Mesendoderm (in vitro differentiated cells): ENCODE data around the gene ZFPM1.
A peak's percentile ranks its signal among the peaks of the same experiment; 100 is the strongest.

ENCODE experiments used
- DNase-seq: peaks from one replicate; pipeline ENCODE4 v3.0.0; 2013
- H2AK5ac ChIP-seq: 2 replicates; pipeline ENCODE4 v1.6.1; 2013; ENCODE audit warnings: low read length, inconsistent platforms
- H2BK120ac ChIP-seq: 2 replicates; pipeline ENCODE4 v1.6.1; 2013; ENCODE audit warnings: low read depth, mild to moderate bottlenecking, low read length, moderate library complexity, mixed read lengths
- H2BK15ac ChIP-seq: replicated peaks from 2 replicates; pipeline ENCODE4 v1.6.1; 2013; ENCODE audit warnings: low read depth, mild to moderate bottlenecking, moderate library complexity
- H2BK5ac ChIP-seq: 2 replicates; pipeline ENCODE4 v1.6.1; 2013; ENCODE audit warnings: low read length, inconsistent platforms
- H3K18ac ChIP-seq: 2 replicates; pipeline ENCODE4 v1.6.1; 2013; ENCODE audit warnings: mild to moderate bottlenecking, low read length, mixed read lengths
- H3K23ac ChIP-seq: one replicate; pipeline ENCODE4 v1.6.1; 2013; ENCODE audit warnings: low read length
- H3K27ac ChIP-seq: 2 replicates; pipeline ENCODE4 v1.5.1; 2013; ENCODE audit warnings: low read depth, mild to moderate bottlenecking, inconsistent platforms, low read length, moderate library complexity
- H3K27me3 ChIP-seq: 2 replicates; pipeline ENCODE4 v1.6.1; 2013; ENCODE audit warnings: low read length, control low read depth, mild to moderate bottlenecking, inconsistent platforms; ENCODE audit not compliant: insufficient read depth, poor library complexity
- H3K36me3 ChIP-seq: 2 replicates; pipeline ENCODE4 v1.6.1; 2013; ENCODE audit warnings: low read length, inconsistent platforms; ENCODE audit not compliant: control insufficient read depth, insufficient read depth
- H3K4ac ChIP-seq: one replicate; pipeline ENCODE4 v1.6.1; 2013; ENCODE audit warnings: low read depth, mild to moderate bottlenecking, low read length, moderate library complexity
- H3K4me1 ChIP-seq: 2 replicates; pipeline ENCODE4 v1.6.1; 2013; ENCODE audit warnings: low read depth, low read length, inconsistent platforms; ENCODE audit not compliant: control insufficient read depth
- H3K4me2 ChIP-seq: 2 replicates; pipeline ENCODE4 v1.6.1; 2013; ENCODE audit warnings: low read length
- H3K4me3 ChIP-seq: 2 replicates; pipeline ENCODE4 v1.5.1; 2013; ENCODE audit warnings: mild to moderate bottlenecking, low read length
- H3K56ac ChIP-seq: one replicate; pipeline ENCODE4 v1.6.1; 2013; ENCODE audit warnings: low read length
- H3K79me1 ChIP-seq: 2 replicates; pipeline ENCODE4 v1.6.1; 2013; ENCODE audit warnings: low read length, inconsistent platforms
- H3K79me2 ChIP-seq: 2 replicates; pipeline ENCODE4 v1.6.1; 2013; ENCODE audit warnings: mild to moderate bottlenecking, low read length; ENCODE audit not compliant: control insufficient read depth, insufficient read depth
- H3K9ac ChIP-seq: 2 replicates; pipeline ENCODE4 v1.6.1; 2013; ENCODE audit warnings: low read length, inconsistent platforms
- H4K5ac ChIP-seq: one replicate; pipeline ENCODE4 v1.6.1; 2013; ENCODE audit warnings: low read length
- H4K8ac ChIP-seq: one replicate; pipeline ENCODE4 v1.6.1; 2013; ENCODE audit warnings: low read depth, mild to moderate bottlenecking, control low read depth, low read length, moderate library complexity
- WGBS: extraction: QIAGEN DNeasy Blood & Tissue Kit; methylation state at CpG from one replicate; pipeline ENCODE4 v1.1.7; 2013; ENCODE audit warnings: low lambda C conversion rate, missing lambda C conversion rate; ENCODE audit not compliant: insufficient coverage; ENCODE audit errors: extremely low coverage; 5-methylcytosine and 5-hydroxymethylcytosine counted together

ZFPM1 gene

GRCh38 chr16:88578446-88579313, 125.6 kb downstream of the ZFPM1 start:
- Histone ChIP-seq H3K23ac (no peak overlapping the region), H3K4me2 (no peak overlapping the region), H3K36me3 (no peaks in the 10 kb centered on the region), H2AK5ac (no peak overlapping the region), H3K4me3 (no peak overlapping the region), H4K8ac (no peak overlapping the region), H3K9ac (no peak overlapping the region), H3K4ac (no peak overlapping the region), H3K79me2 (peaks cover 33% of the 10 kb centered on the region), H2BK5ac (no peak overlapping the region), H3K18ac (no peak overlapping the region), H3K27ac (no peak overlapping the region), H4K5ac (no peak overlapping the region), H2BK120ac (no peak overlapping the region), H3K4me1 (no peaks in the 10 kb centered on the region), H2BK15ac (no peak overlapping the region), H3K79me1 (peaks cover 25% of the 10 kb centered on the region), H3K56ac (no peak overlapping the region), H3K27me3 (no peaks in the 10 kb centered on the region)
- DNase-seq, result no peak
- WGBS, result no CpG with 5 or more reads among the region's 26 CpGs

GRCh38 chr16:88580371-88580770, 127.3 kb downstream of the ZFPM1 start:
- Histone ChIP-seq H3K23ac (no peak overlapping the region), H3K4me1 (no peaks in the 10 kb centered on the region), H3K4me3 (no peak overlapping the region), H3K56ac (no peak overlapping the region), H3K9ac (no peak overlapping the region), H3K18ac (no peak overlapping the region), H3K27me3 (no peaks in the 10 kb centered on the region), H4K8ac (no peak overlapping the region), H3K36me3 (no peaks in the 10 kb centered on the region), H3K79me1 (peaks cover 28% of the 10 kb centered on the region), H2AK5ac (no peak overlapping the region), H2BK5ac (no peak overlapping the region), H2BK120ac (no peak overlapping the region), H3K79me2 (peaks cover 38% of the 10 kb centered on the region), H4K5ac (no peak overlapping the region), H3K4me2 (no peak overlapping the region), H2BK15ac (no peak overlapping the region), H3K27ac (no peak overlapping the region), H3K4ac (no peak overlapping the region)
- no CpG with 5 or more reads among the region's 16 CpGs for WGBS
- DNase-seq, result no peak

- no peak for DNase-seq
- H2BK120ac ChIP-seq, result no peak overlapping the region
- H2BK15ac ChIP-seq, result no peak overlapping the region
- H3K9ac ChIP-seq, result no peak overlapping the region
- no peaks in the 10 kb centered on the region for H3K4me1 ChIP-seq
- no peak overlapping the region for H4K5ac ChIP-seq
- H3K79me1 ChIP-seq, result peaks cover 33% of the 10 kb centered on the region
- no peak overlapping the region for H3K56ac ChIP-seq
- no peak overlapping the region for H3K4me2 ChIP-seq
- no peak overlapping the region for H3K23ac ChIP-seq
- no CpG with 5 or more reads among the region's 4 CpGs for WGBS
- H3K36me3 ChIP-seq, result no peaks in the 10 kb centered on the region
- no peak overlapping the region for H3K4me3 ChIP-seq
- H2BK5ac ChIP-seq, result no peak overlapping the region
- H3K27ac ChIP-seq, result no peak overlapping the region
- H4K8ac ChIP-seq, result no peak overlapping the region
- H3K27me3 ChIP-seq, result no peaks in the 10 kb centered on the region
- no peak overlapping the region for H3K4ac ChIP-seq
- H3K18ac ChIP-seq, result no peak overlapping the region
- H3K79me2 ChIP-seq, result peaks cover 39% of the 10 kb centered on the region
- no peak overlapping the region for H2AK5ac ChIP-seq
Observed at GRCh38 chr16:88581033-88581432, 128.0 kb downstream of the ZFPM1 start.

GRCh38 chr16:88582912-88583575, 130.0 kb downstream of the ZFPM1 start:
- Histone ChIP-seq H4K8ac (no peak overlapping the region), H3K79me2 (peaks cover 38% of the 10 kb centered on the region), H2BK5ac (no peak overlapping the region), H4K5ac (no peak overlapping the region), H3K79me1 (peaks cover 33% of the 10 kb centered on the region), H2BK15ac (no peak overlapping the region), H3K18ac (no peak overlapping the region), H3K4ac (no peak overlapping the region), H3K27ac (no peak overlapping the region), H2AK5ac (no peak overlapping the region), H2BK120ac (no peak overlapping the region), H3K23ac (no peak overlapping the region), H3K4me1 (no peaks in the 10 kb centered on the region), H3K9ac (no peak overlapping the region), H3K36me3 (no peaks in the 10 kb centered on the region), H3K4me2 (no peak overlapping the region), H3K56ac (no peak overlapping the region), H3K27me3 (no peaks in the 10 kb centered on the region), H3K4me3 (no peak overlapping the region)
- DNase-seq, result no peak
- no CpG with 5 or more reads among the region's 14 CpGs for WGBS

GRCh38 chr16:88584676-88585075, 131.6 kb downstream of the ZFPM1 start:
- Histone ChIP-seq H2BK5ac (no peak overlapping the region), H2AK5ac (no peak overlapping the region), H3K79me1 (peaks cover 28% of the 10 kb centered on the region), H3K4me1 (no peaks in the 10 kb centered on the region), H4K8ac (no peak overlapping the region), H3K79me2 (peaks cover 24% of the 10 kb centered on the region), H3K27ac (no peak overlapping the region), H3K36me3 (peaks cover 3% of the 10 kb centered on the region), H3K27me3 (no peaks in the 10 kb centered on the region), H4K5ac (no peak overlapping the region), H2BK15ac (no peak overlapping the region), H2BK120ac (no peak overlapping the region), H3K4me3 (no peak overlapping the region), H3K18ac (no peak overlapping the region), H3K4me2 (no peak overlapping the region), H3K23ac (no peak overlapping the region), H3K4ac (no peak overlapping the region), H3K9ac (no peak overlapping the region), H3K56ac (no peak overlapping the region)
- peak; percentile 13 for DNase-seq
- WGBS, result no CpG with 5 or more reads among the region's 6 CpGs
